K562 (cell line): ENCODE data around the gene TMEM242. TPM values are rescaled to one million over a fixed set of nuclear protein-coding genes. Genes with fewer than 3 reads are reported as not detected.

Experiments used
- ADNP ChIP-seq: fragments of 200-800 bp; sonication (Bioruptor generic); IDR thresholded peaks from 2 replicates; pipeline ENCODE4 v1.6.1; 2016; ENCODE audit warnings: missing genetic modification characterization, missing compliant biosample characterization
- CEBPB ChIP-seq: fragments of 450-650 bp; IDR thresholded peaks from 2 replicates; pipeline ENCODE4 v1.6.1; 2016; ENCODE audit warnings: missing genetic modification characterization, missing compliant biosample characterization
- E4F1 ChIP-seq: fragments of 250-450 bp; sonication (Bioruptor Pico); IDR thresholded peaks from 2 replicates; pipeline ENCODE4 v1.5.0; 2021; ENCODE audit warnings: mild to moderate bottlenecking, borderline replicate concordance
- FOXK2 ChIP-seq, 2 experiments: fragments of 450-650 bp; IDR thresholded peaks in 1 of 2; conservative IDR thresholded peaks in 1 of 2; 2 replicates each; pipeline ENCODE4 v1.6.1; 2016; ENCODE audit warnings: low read depth in 2 of 2, mild to moderate bottlenecking in 1 of 2
- GTF2F1 ChIP-seq: IDR thresholded peaks from 2 replicates; pipeline ENCODE4 v1.6.1; 2011; ENCODE audit warnings: low read depth, low read length, improper control_type of control experiment
- HMG20B ChIP-seq: fragments of 250-450 bp; sonication (Bioruptor Pico); IDR thresholded peaks from 2 replicates; pipeline ENCODE4 v1.5.0; 2021; ENCODE audit warnings: mild to moderate bottlenecking
- KDM2B ChIP-seq: fragments of 250-450 bp; sonication (Bioruptor Pico); IDR thresholded peaks from 2 replicates; pipeline ENCODE4 v1.8.0; 2021; ENCODE audit warnings: mild to moderate bottlenecking, moderate library complexity
- KLF13 ChIP-seq: fragments of 450-650 bp; IDR thresholded peaks from 2 replicates; pipeline ENCODE4 v1.6.1; 2016; ENCODE audit warnings: missing genetic modification characterization, low read depth, mild to moderate bottlenecking, missing compliant biosample characterization, moderate library complexity, borderline replicate concordance
- MAZ ChIP-seq, 2 experiments: fragments of 450-650 bp in 1 of 2; sonication (generic) in 1 of 2; formaldehyde crosslinking; IDR thresholded peaks in 1 of 2; conservative IDR thresholded peaks in 1 of 2; 2 replicates each; pipeline versions ENCODE4 v1.4.0 to v1.5.0; 2020; ENCODE audit warnings: mild to moderate bottlenecking in 1 of 2, missing genetic modification reagents in 1 of 2
- MBD2 ChIP-seq: sonication (generic); IDR thresholded peaks from 2 replicates; pipeline ENCODE4 v1.6.1; 2016; ENCODE audit warnings: low read depth, borderline replicate concordance
- MEIS2 ChIP-seq: fragments of 450-650 bp; IDR thresholded peaks from 2 replicates; pipeline ENCODE4 v1.6.1; 2014; ENCODE audit warnings: mild to moderate bottlenecking; ENCODE audit not compliant: partially characterized antibody
- MIER1 ChIP-seq: fragments of 450-650 bp; IDR thresholded peaks from 2 replicates; pipeline ENCODE4 v1.6.1; 2016; ENCODE audit warnings: antibody characterized with exemption, mild to moderate bottlenecking, low read depth
- MTF1 ChIP-seq: fragments of 250-450 bp; sonication (Bioruptor Pico); IDR thresholded peaks from 2 replicates; pipeline ENCODE4 v1.9.0; 2021; ENCODE audit warnings: moderate library complexity, mild to moderate bottlenecking, inconsistent platforms, borderline replicate concordance
- NR4A1 ChIP-seq, 2 experiments: fragments of 250-450 bp in 1 of 2; fragments of 450-650 bp in 1 of 2; sonication (Bioruptor Pico) in 1 of 2; IDR thresholded peaks; 2 replicates each; pipeline versions ENCODE4 v1.4.0 to v1.6.1; 2016 to 2020; ENCODE audit warnings: mild to moderate bottlenecking in 2 of 2, missing compliant biosample characterization in 1 of 2, missing genetic modification characterization in 1 of 2, moderate library complexity in 1 of 2
- OTX1 ChIP-seq: fragments of 450-650 bp; formaldehyde crosslinking; IDR thresholded peaks from 2 replicates; pipeline ENCODE4 v1.4.0; 2022; ENCODE audit warnings: mild to moderate bottlenecking
- SIN3B ChIP-seq: fragments of 450-650 bp; IDR thresholded peaks from 2 replicates; pipeline ENCODE4 v1.6.1; 2017; ENCODE audit warnings: low read depth, mild to moderate bottlenecking, moderate library complexity
- SMARCA4 ChIP-seq: fragments of 450-650 bp; IDR thresholded peaks from 2 replicates; pipeline ENCODE4 v1.6.1; 2016
- SMARCE1 ChIP-seq: fragments of 450-650 bp; IDR thresholded peaks from 2 replicates; pipeline ENCODE4 v1.7.1; 2016; ENCODE audit warnings: mild to moderate bottlenecking
- TEAD1 ChIP-seq, 2 experiments: fragments of 450-650 bp in 1 of 2; sonication (generic) in 1 of 2; formaldehyde crosslinking; IDR thresholded peaks; 2 replicates each; pipeline versions ENCODE4 v1.4.0 to v1.8.0; 2020 to 2022; ENCODE audit warnings: mild to moderate bottlenecking in 2 of 2, missing genetic modification reagents in 1 of 2
- ZBTB34 ChIP-seq: fragments of 250-450 bp; sonication (Bioruptor Pico); IDR thresholded peaks from 2 replicates; pipeline ENCODE4 v1.8.0; 2021; ENCODE audit warnings: mild to moderate bottlenecking, moderate library complexity
- ZNF224 ChIP-seq: sonication (generic); formaldehyde crosslinking; IDR thresholded peaks from 2 replicates; pipeline ENCODE4 v1.8.0; 2022; ENCODE audit warnings: mild to moderate bottlenecking, missing genetic modification reagents
- ZNF75A ChIP-seq: fragments of 450-650 bp; formaldehyde crosslinking; IDR thresholded peaks from 2 replicates; pipeline ENCODE4 v1.4.0; 2020; ENCODE audit warnings: mild to moderate bottlenecking
- ZNF766 ChIP-seq: fragments of 200-800 bp; sonication (Bioruptor generic); conservative IDR thresholded peaks from 2 replicates; pipeline ENCODE4 v1.6.1; 2016; ENCODE audit warnings: missing genetic modification characterization, missing compliant biosample characterization
- ZNF79 ChIP-seq: fragments of 250-450 bp; sonication (Bioruptor Pico); IDR thresholded peaks from 2 replicates; pipeline ENCODE4 v1.4.0; 2020; ENCODE audit warnings: low read depth, mild to moderate bottlenecking, moderate library complexity
- polyA plus RNA-seq, 8 experiments: library from polyadenylated mRNA; depleted of rRNA in 4 of 8; stranded (reverse) in 5 of 8; unstranded in 3 of 8; fragments of >200 nt; fragmentation: Nextera tagmentation in 2 of 8; fragmentation: Illumina TruSeq in 1 of 8; extraction: Ambion mirVana in 2 of 8; extraction: Trizol in 1 of 8; gene quantifications; 2 replicates each; pipeline versions ENCODE4 v1.2.1 to v1.2.3, GENCODE V29; 2011 to 2014; ENCODE audit warnings: inconsistent platforms in 1 of 8, missing spikeins in 1 of 8
- total RNA-seq, 7 experiments: library from RNA; depleted of rRNA in 6 of 7; stranded (reverse); fragments of >200 nt in 6 of 7; fragmentation: Illumina TruSeq in 2 of 7; extraction: Trizol in 2 of 7; gene quantifications; 2 replicates each; pipeline versions ENCODE4 v1.2.1 to v1.2.3, GENCODE V29; 2011 to 2021; ENCODE audit warnings: low replicate concordance in 1 of 7

Gene TMEM242
- total and polyA plus RNA-seq, 9 of the 15 experiments (the other 6 are each of a cell fraction or from before 2014, with no cell fraction given): 9.5 to 35.3 (median 16.5) TPM

GRCh38 chr6:157316871-157317814, 6.2 kb downstream of the TMEM242 start (continued):
- peak; percentile 68; the same call in 1 of the 2 replicates for TF ChIP-seq ZBTB34 (CRISPR knock-in tag)
- TF ChIP-seq CEBPB (tag): peak; percentile 96
- no peak for TF ChIP-seq E4F1 (CRISPR knock-in tag)
- peak; percentile 54 for TF ChIP-seq MEIS2
- no peak for TF ChIP-seq SIN3B
- no peak for TF ChIP-seq MBD2
- 0 out of 4 replicates have a peak, but pooled peaks of 1 of the 2 experiments have one; percentile 42 for TF ChIP-seq MAZ (CRISPR knock-in tag; conservative IDR thresholded peaks at IDR 0.05 in 1 of 2, IDR thresholded peaks at IDR 0.05 in 1 of 2)
- peak; percentile 86 for TF ChIP-seq ADNP (tag)
- no peak for TF ChIP-seq NR4A1 (CRISPR knock-in tag; IDR thresholded peaks at IDR 0.05)
- 0 out of 2 replicates have a peak, but pooled peaks have one; percentile 18 for TF ChIP-seq NR4A1 (tag; IDR thresholded peaks at IDR 0.05)
- peak; percentile 48; the same call in 1 of the 2 replicates for TF ChIP-seq ZNF766 (CRISPR knock-in tag)
- TF ChIP-seq KDM2B (CRISPR knock-in tag): no peak
- TF ChIP-seq TEAD1 (CRISPR knock-in tag; IDR thresholded peaks at IDR 0.05): 0 out of 4 replicates have a peak, but pooled peaks of 1 of the 2 experiments have one; percentile 31
- TF ChIP-seq GTF2F1: no peak
- no peak for TF ChIP-seq KLF13 (tag)
- no peak for TF ChIP-seq ZNF79 (CRISPR knock-in tag)
- no peak for TF ChIP-seq HMG20B (CRISPR knock-in tag)
- TF ChIP-seq ZNF224 (CRISPR knock-in tag): no peak
- no peak for TF ChIP-seq ZNF75A (CRISPR knock-in tag)
- TF ChIP-seq FOXK2 (conservative IDR thresholded peaks at IDR 0.05 in 1 of 2, IDR thresholded peaks at IDR 0.05 in 1 of 2; ENCODE audit: low read depth in 2 of 2): peak; percentile 61 to 73; a peak in 3 of 4 replicates
- TF ChIP-seq SMARCE1: peak; percentile 96
- TF ChIP-seq MIER1: 0 out of 2 replicates have a peak, but pooled peaks have one; percentile 68
- peak; percentile 96 for TF ChIP-seq SMARCA4
- TF ChIP-seq MTF1 (CRISPR knock-in tag): no peak
- 0 out of 2 replicates have a peak, but pooled peaks have one; percentile 29 for TF ChIP-seq OTX1
